HG03064 (cell line): ENCODE data around the gene DIAPH2.

Experiments
- ATAC-seq: cut with Tn5 transposase; IDR thresholded peaks from one replicate; pipeline ENCODE4 v1.9.1; 2021; ENCODE audit warnings: low read depth; ENCODE audit not compliant: unreplicated experiment

The DIAPH2 gene

GRCh38 chrX:97132664-97133415 lies 448.2 kb downstream of the DIAPH2 start:
- ATAC-seq = no peak

GRCh38 chrX:97145934-97146333 lies 461.3 kb downstream of the DIAPH2 start:
- no peak for ATAC-seq

- ATAC-seq = no peak
Measured at GRCh38 chrX:97155816-97156215, 471.2 kb downstream of the DIAPH2 start.

GRCh38 chrX:97158269-97158668 lies 473.6 kb downstream of the DIAPH2 start:
- no peak for ATAC-seq

GRCh38 chrX:97159916-97160800 lies 475.5 kb downstream of the DIAPH2 start:
- no peak for ATAC-seq

- ATAC-seq = peak; percentile 57
Measured at GRCh38 chrX:97167333-97167732, 482.7 kb downstream of the DIAPH2 start.

GRCh38 chrX:97168646-97169045 lies 484.0 kb downstream of the DIAPH2 start:
- ATAC-seq = peak; percentile 79

GRCh38 chrX:97175147-97175546 lies 490.5 kb downstream of the DIAPH2 start:
- no peak for ATAC-seq

GRCh38 chrX:97189668-97190067 lies 505.0 kb downstream of the DIAPH2 start:
- ATAC-seq = no peak

- no peak for ATAC-seq
Measured at GRCh38 chrX:97199501-97199900, 514.9 kb downstream of the DIAPH2 start.

GRCh38 chrX:97200454-97200853 lies 515.8 kb downstream of the DIAPH2 start:
- ATAC-seq = no peak

- ATAC-seq = no peak
Measured at GRCh38 chrX:97210501-97210900, 525.9 kb downstream of the DIAPH2 start.

GRCh38 chrX:97211070-97211469 lies 526.4 kb downstream of the DIAPH2 start:
- no peak for ATAC-seq

- no peak for ATAC-seq
Measured at GRCh38 chrX:97215186-97215585, 530.5 kb downstream of the DIAPH2 start.

GRCh38 chrX:97224148-97224547 lies 539.5 kb downstream of the DIAPH2 start:
- no peak for ATAC-seq

GRCh38 chrX:97229318-97229717 lies 544.7 kb downstream of the DIAPH2 start:
- no peak for ATAC-seq

GRCh38 chrX:97230948-97231347 lies 546.3 kb downstream of the DIAPH2 start:
- no peak for ATAC-seq

GRCh38 chrX:97234471-97235081 lies 549.9 kb downstream of the DIAPH2 start:
- peak; percentile 100 for ATAC-seq

GRCh38 chrX:97238632-97239031 lies 554.0 kb downstream of the DIAPH2 start:
- no peak for ATAC-seq

- ATAC-seq = no peak
Measured at GRCh38 chrX:97252111-97252510, 567.5 kb downstream of the DIAPH2 start.

GRCh38 chrX:97260679-97261078 lies 576.0 kb downstream of the DIAPH2 start:
- no peak for ATAC-seq
